22Rv1 (cell line): ENCODE results near the gene ASIP.
A peak's percentile ranks its signal among the peaks of the same experiment; 100 is the strongest.
"Not testable (repeated sequence)": the region's sequence is repeated elsewhere in the genome, so short reads cannot be mapped to it uniquely, and the experiment has no call there.

Source experiments
- H3K27ac ChIP-seq: fragments of 450-650 bp; 2 replicates; pipeline ENCODE4 v1.5.1; 2017
- CTCF ChIP-seq: fragments of 450-650 bp; IDR thresholded peaks from 2 replicates; pipeline ENCODE4 v1.5.1; 2017; ENCODE audit warnings: mild to moderate bottlenecking
- ZFX ChIP-seq: fragments of 450-650 bp; IDR thresholded peaks from 2 replicates; pipeline ENCODE4 v1.6.1; 2017; ENCODE audit warnings: antibody characterized with exemption, borderline replicate concordance

The ASIP gene

GRCh38 chr20:34210271-34210670 is 31.0 kb upstream of the ASIP start:
- H3K27ac ChIP-seq = no peak overlapping the region
- TF ChIP-seq CTCF = no peak

GRCh38 chr20:34211591-34211990 is 29.6 kb upstream of the ASIP start:
- TF ChIP-seq ZFX (no peak), CTCF (no peak)
- H3K27ac ChIP-seq = no peak overlapping the region

GRCh38 chr20:34213213-34213612 is 28.0 kb upstream of the ASIP start:
- H3K27ac ChIP-seq = no peak overlapping the region
- TF ChIP-seq ZFX (no peak), CTCF (no peak)

GRCh38 chr20:34215711-34216381 is 25.4 kb upstream of the ASIP start:
- TF ChIP-seq ZFX (no peak), CTCF (peak; percentile 16; the same call in 1 of the 2 replicates)

GRCh38 chr20:34216382-34216742 is 24.9 kb upstream of the ASIP start:
- TF ChIP-seq ZFX = no peak
- no peak for TF ChIP-seq CTCF
- H3K27ac ChIP-seq = peak overlapping the region; percentile 74

More at GRCh38 chr20:34215711-34216381, 25.4 kb upstream of the ASIP start:
- H3K27ac ChIP-seq = peak overlapping the region; percentile 74

GRCh38 chr20:34220561-34220960 is 20.7 kb upstream of the ASIP start:
- TF ChIP-seq CTCF = no peak
- no peak for TF ChIP-seq ZFX
- H3K27ac ChIP-seq = no peak overlapping the region

GRCh38 chr20:34222208-34222607 is 19.0 kb upstream of the ASIP start:
- TF ChIP-seq ZFX = no peak
- TF ChIP-seq CTCF = no peak
- no peak overlapping the region for H3K27ac ChIP-seq

GRCh38 chr20:34224251-34224650 is 17.0 kb upstream of the ASIP start:
- H3K27ac ChIP-seq = not testable (repeated sequence)
